ENCODE data around the gene SMG7.

The SMG7 gene

DNA sequence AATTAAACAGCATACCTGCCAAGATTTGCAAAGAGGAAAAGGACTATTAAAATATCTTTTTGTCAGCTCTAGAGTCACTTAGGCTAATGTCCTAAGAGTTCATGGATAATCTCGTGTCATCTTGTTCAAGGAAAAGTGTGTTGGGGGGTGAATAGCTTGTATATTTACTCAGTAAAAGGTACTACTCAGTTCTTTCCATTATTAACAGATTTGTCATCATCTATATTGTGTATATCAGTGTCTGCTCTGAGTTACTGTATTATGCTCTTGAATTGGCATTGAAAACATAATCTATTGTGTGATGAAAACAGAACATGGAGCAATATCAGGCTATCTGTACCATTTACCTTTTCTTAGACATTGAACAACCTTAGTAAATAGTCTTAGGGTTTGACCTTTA is 41.9 kb downstream of the SMG7 start:
- DNase-seq = no peak

DNA sequence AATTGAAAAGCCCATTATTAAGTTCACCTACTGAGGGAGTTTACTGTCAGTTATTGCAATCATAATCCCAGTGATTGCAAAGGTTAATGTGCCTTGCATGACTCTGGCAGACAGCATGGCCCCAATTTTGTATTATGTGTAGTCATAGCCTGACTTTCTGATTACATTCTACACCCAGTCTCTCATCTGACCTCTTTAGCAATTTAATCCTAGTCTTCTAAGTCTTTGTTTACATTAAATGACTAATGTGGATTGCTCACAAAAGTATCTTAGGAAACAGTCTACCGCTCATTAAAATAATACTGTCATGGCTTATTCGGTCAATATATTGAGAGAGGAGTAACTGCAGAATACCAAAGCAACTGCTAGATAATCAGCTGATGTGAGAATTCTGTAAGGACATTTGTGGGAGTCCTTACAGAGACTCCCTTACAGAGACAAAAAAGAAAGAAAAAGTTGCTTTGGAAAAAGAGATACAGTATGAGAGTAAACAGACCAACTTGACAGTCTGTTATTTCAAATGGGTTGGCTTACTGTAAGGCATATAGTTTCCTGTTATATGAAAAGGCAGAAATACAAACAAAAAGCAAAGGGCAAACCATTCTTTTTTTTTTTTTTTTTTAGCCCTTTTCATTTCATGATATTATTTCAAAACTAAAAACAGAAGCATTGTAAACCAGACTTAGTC is 42.8 kb downstream of the SMG7 start:
- no peak for DNase-seq

DNA sequence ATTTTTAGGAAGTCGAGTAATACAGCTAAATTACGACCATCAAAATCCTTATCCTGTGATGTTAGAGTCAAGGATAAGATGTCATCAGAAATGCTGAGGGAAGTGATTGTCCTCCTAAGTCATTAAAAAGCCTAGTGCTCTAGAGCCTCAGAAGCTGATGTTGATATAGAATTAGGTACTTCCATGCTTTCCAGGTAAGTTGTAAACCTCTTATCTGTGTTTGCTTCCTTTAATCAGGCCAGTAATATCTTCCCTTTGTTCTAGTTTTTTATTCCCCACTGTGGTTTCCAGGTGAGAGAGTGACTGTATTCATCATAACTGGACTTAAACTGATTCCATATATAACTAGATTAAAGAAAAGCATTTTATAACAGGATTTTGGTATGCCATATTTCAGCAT is 44.4 kb downstream of the SMG7 start:
- DNase-seq = no peak

DNA sequence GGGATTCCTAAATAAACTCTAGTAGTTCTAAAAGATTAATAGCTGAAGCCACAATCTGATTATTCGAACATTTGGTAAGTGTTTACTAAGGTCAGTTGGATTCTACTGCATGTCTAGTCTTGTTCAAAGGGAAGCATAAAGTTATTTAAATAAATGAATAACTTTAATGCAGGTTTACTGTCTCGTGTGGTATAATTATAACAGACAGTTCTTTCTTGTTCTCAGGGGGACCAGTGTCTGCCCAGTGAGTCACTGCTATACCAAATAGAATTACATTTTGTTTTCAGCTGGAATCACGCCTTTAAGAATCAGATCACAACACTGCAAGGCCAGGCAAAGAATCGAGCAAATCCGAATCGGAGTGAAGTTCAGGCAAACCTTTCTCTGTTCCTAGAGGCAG is 45.1 kb downstream of the SMG7 start:
- DNase-seq = no peak

DNA sequence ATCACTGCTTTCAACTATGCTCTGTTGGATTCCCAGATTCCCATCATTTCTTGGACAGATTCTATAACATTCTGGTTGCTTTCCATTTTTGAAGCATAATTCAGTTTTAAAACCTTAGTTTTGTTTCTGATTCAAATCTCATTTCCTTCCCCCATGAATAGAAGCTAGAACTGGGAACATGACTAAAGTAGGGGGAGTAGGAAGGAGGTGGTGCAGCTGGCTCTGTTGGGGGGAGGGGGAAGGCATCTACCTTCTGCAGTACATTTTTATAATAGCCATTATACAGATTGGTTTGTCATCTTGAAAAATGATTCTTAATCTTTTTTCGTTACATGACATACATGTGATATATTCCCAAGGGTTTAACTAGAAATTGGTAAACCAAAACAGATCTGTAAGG is 48.1 kb downstream of the SMG7 start:
- DNase-seq = no peak

DNA sequence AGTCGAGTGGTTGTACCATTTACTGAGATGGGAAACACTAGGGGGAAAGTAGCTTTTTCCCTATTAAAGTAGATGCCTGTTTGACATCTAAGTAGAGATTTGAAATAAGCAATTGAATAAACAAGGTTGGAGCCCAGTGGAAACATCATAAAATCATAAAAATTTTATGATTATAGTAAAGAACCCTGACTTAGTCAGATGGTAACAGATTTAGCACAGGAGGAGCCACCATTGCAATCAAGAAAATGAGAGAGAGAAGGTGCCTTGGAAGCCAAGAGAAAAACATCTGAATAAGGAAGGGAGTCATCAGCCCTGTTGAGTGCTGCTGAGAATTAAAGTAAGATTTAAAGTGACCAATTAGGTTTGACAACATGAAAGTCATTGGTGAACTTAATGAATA is 49.8 kb downstream of the SMG7 start:
- DNase-seq = no peak

DNA sequence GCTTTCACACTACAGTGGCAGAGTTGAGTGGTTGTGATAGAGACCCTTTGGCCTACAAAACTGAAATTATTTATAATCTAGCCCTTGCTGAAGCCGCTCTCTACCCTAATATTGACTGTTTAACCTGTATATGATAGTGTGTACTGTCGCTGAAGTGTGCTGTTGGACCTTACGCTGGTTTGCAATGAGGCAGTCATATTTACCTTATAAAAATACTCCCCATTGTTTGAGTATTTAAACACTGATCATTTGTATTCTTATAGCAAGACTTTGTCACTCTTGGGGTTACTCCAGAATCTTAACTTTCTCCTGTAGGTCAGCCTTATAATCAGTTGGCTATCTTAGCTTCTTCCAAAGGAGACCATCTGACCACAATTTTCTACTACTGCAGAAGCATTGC is 56.3 kb downstream of the SMG7 start:
- DNase-seq = no peak

DNA sequence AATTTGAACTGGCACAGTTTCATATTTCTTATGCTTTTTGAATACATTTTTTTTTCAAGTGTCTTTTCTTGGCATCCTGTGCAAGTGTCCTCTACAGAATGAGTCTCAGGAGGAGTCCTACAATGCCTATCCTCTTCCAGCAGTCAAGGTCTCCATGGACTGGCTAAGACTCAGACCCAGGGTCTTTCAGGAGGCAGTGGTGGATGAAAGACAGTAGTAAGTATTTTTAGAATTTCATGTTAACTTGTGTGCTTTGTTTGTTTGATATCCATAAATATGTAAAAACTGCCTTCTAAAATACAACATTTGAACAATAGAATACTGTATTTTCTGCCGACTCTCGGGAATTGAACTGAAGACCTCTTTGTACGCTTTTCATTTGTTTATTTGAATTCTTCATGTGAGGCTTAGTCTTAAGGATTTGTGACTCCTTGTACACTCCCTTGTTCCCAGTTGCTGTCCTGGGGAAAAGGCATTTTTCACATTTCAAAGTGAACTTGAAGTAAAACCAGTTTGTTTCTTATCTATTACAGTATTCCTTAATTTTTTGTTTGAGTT is 61.4 kb downstream of the SMG7 start:
- no peak for DNase-seq

DNA sequence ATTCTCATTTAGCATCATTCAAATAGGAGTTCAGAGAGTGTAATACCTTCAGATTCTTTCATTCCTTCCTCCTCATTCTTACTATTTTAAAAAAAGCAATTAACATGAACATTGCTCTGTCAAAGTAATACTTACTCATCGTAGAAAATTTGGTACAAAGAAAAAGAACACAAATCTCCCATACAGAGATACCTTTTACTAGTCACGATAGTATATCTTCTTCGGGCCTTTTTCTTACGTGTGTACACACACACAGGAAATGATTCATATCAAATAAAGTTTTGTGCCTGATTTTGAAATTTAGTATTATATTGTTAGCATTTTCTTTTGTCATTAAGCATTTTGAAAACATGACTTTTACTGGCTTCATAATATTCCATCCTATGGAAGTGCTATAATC is 65.1 kb downstream of the SMG7 start:
- no peak for DNase-seq

DNA sequence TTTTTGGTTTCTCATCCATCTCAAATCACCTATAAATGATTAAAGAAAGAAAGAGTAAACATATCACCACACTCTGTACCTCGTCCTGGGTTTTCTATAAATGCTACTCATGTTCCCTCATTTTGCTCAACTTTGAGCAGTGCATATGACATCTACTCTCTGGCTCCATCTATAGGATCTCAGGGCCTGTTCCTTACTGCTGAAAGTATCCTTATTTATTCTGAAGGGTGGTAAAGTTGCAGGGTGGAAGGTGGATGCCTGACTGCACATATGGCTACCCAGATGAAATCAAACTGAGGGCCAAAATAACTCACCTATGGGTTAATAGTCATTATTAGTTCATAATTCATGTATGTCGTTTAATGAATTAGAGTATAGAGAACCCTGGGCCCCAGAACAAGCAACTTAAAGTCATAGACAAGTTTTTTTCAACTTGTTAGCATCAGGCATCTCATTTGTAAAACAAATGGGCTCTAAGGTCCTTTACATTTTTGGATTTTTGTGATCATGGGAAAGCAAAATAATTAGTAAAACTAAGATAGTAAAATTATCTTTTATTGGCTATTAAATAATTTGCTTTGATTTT is 71.4 kb downstream of the SMG7 start:
- no peak for DNase-seq

DNA sequence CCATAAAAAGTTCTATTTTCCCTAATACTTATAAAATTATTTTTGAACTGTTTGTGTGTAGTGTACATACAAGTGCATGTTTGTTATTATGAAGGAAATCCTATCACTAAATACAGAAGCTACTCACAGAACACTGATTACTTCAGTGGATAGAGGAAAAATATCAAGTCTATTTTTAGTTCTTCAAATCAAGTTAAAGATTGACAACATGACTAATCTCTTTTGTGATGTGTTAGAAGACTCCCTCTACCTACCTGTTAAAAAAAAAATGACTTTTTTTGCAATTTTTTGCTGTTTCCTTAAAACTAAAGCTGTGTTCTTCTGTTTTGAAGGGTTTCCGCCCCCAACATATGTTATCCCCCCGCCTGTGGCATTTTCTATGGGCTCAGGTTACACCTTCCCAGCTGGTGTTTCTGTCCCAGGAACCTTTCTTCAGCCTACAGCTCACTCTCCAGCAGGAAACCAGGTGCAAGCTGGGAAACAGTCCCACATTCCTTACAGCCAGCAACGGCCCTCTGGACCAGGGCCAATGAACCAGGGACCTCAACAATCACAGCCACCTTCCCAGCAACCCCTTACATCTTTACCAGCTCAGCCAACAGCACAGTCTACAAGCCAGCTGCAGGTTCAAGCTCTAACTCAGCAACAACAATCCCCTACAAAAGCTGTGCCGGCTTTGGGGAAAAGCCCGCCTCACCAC is 72.4 kb downstream of the SMG7 start:
- no peak for DNase-seq

DNA sequence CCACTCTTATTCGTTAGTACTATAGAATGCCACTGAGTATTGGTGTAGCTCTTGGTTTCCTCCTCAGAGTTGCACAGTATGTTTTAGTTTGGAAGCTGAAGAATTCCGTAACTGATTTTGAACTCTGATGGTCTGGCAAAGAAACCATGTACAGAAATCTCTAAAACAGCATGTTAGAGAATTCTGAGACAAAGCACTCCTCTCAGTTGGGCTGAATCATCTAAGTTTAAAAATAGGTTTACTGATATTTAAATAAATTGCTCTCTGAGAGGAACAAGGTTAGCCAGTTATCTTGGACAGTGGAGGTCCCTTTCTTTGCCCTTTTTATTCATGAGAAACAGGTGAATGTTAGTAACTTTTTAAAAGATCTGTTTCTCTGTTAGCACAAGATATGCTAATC is 74.1 kb downstream of the SMG7 start:
- no peak for DNase-seq

DNA sequence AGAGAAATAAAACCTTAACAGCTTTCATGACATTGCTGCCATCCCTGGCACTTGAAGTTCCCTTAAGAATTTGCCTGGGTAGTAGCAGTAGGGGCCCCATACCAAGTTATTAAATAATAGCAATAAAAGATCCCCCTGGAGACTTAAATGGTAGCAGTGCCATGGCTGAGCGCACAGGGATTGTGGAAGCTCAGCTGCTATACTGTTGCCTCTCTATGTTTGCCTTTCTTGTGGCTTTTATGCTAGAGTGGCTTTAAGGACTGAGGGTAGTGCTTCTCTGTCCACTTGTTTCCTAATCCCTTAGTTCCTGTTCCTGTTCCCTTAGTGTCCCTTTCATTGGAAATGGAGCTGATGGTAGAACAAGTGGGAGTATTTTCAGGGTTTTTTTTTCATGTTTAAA is 75.8 kb downstream of the SMG7 start:
- DNase-seq = no peak

DNA sequence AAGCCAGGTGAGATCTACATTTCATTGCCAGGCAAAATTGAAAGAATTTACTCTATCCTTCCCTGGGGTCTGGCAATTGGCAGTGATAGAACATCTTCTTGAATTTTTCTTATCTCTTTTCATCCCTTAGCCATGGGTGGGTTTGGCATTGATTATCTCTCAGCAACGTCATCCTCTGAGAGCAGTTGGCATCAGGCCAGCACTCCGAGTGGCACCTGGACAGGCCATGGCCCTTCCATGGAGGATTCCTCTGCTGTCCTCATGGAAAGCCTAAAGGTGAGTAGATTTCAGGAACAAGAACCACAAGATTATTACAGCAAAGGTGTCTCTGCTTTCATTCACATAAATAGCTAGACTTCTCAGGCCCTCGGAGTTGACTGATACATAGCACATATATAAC is 78.6 kb downstream of the SMG7 start:
- DNase-seq = no peak

DNA sequence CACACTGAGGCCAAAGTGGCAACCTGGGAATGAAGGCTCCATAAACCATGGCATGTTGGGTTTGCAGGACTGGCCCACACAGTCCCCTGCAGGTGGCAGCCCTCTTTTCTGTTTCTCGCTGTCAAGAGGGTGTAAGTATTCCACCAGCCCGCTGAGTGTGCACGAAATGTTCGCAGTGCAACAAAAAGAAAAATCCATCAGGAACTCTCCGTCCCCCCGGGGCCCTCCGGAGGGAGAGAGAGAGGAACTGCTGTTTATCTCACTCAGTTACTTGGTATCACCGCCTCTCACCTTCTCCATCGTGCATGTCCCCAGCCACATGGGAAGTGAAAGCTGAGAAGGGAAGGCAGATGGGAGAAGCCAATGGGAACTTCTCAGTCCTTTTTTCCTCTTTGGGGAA is 79.6 kb downstream of the SMG7 start:
- no peak for DNase-seq

DNA sequence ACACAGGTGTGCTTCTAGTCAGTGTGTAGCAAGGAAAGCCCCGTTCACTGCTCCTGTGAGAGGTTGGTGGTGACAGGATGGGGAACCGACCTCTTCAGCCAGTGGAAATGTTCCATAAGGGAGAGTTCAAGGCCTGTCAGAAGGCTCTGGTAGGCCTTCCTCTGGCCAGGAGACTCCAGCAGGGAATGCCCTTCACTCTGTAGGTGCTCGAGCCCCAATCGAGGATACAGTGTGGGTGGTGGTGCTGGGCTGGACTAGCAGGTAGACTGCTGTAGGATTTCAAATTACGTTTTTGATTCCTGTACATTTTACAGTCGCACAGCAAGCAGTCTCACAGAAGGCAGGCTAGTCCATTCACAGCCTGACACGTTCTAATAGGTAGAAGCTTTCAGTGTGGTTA is 80.1 kb downstream of the SMG7 start:
- no peak for DNase-seq

DNA sequence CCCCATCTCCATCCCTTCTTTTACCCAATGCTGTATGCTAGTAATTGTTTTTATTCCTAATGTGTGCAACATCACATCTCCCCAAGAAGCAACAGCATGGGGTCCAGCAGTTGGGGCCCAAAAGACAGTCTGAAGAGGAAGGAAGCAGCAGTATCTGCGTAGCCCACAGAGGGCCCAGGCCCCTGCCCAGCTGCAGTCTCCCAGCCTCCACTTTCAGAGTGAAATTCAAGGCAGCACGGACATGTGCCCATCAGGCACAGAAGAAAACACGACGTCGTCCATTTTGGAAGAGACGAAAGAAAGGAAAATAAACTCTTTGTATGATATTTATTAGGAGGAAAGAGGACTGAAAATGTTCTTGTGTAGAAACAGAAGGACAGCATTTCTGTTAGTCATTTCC is 80.6 kb downstream of the SMG7 start:
- DNase-seq = no peak

DNA sequence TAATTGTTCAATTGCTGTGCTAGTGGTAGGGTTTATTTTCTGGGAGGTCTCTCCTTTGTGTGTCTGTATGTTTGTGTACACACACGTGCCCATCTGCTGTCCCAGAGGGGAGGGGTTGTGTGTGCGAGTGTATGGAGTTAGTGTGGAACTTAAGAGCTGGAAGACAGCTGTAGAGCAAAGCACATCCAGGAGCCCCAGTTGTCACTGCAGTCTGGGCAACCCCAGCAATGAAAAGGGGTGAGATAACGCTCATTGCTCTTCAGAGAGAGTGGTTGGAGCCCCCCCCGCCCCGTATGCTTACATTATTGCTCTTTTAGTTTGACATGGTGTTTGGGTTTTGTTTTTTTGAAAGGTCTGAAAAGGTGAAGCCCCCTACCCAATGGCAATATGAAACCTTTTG is 81.0 kb downstream of the SMG7 start:
- no peak for DNase-seq

DNA sequence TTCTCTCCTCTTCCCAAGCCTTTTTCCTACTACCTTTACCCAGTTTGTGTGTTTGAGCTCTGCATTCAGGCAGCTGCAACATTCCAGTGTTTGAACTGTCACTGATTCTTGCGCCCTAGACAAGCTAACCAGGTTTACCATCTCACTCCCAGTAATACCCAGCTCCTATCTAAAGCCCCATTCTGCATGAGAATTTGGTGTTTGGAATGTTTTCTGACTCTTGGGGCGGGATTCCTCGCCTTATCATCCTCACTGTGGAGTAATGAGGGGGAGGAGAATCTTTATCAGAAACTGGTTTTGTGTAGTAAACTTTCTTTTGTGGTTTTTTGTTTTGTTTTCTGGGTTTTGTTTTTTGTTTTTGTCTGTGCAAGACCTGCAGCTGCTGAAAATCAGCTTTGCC is 81.5 kb downstream of the SMG7 start:
- DNase-seq = no peak

DNA sequence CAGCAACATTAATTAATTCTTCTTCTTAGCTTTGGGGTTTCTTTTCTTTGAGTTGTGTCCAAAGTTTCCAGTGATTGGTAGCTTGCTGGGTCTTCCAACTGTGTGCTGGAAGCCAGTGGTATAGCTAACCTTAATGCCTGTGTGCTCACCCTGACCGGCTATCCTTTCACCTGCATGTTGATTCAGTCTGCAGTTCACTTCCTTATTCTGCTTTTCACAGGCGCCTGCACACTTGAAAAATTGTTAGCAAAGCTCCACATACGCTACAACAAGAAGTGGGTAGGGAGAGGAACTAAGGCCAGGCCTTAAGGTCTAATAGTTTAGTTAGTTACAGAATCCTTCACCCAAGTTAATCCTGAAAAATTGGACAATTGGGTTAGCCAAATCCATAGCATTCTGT is 82.3 kb downstream of the SMG7 start:
- no peak for DNase-seq

DNA sequence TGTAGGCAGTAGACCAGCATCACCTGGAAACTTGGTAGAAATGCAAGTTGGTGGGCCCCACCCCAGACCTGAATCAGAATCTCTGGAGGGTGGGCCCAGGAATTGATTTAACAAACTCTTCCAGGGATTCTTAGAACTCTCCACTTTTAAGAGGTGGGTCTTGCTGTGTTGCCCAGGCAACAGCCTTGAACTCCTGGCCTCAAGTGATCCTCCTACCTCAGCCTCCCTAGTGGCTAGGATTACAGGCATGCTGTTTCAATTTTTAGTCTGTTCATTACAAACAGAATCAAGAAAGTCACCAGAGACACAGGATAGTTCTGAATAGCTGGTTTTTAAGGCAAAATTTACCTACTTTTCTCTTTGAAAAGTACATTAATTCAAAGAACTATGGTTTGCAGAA is 86.8 kb downstream of the SMG7 start:
- no peak for DNase-seq

DNA sequence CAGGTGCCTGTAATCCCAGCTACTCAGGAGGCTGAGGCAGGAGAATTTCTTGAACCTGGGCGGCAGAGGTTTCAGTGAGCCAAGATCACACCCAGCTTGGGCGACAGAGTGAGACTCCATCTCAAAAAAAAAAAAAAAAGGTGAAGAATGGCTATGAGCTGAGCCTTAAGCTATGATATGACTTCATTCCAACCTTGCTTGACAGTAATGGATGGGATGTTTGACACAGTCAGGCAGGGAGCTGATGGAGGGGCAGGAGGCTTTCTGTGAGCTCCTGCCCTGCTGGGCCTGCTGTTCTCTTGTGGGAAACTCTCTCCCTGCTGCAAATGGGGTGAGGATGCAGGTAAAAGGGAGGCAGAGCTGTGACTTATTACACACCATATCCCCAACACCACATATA is 90.4 kb downstream of the SMG7 start:
- DNase-seq = no peak

DNA sequence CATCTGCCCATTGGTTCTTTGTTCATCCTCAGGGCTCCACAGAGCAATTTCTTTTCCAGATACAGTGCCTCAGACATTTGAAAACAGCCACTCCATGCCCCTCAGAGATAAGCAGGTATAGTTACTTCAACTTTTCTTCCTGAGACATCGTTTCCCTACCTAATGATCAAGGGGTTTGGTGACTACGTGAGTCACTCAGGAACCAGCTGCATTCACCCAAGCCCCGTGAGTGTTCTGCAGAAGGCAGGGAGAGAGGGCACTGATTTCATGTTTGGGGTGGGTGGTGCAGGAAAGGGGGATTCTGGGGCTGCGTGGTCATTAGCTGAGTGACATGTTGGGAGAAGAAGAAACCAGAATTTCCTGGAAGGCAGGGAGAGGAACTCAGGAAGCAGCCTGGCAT is 93.0 kb downstream of the SMG7 start:
- DNase-seq = no peak

DNA sequence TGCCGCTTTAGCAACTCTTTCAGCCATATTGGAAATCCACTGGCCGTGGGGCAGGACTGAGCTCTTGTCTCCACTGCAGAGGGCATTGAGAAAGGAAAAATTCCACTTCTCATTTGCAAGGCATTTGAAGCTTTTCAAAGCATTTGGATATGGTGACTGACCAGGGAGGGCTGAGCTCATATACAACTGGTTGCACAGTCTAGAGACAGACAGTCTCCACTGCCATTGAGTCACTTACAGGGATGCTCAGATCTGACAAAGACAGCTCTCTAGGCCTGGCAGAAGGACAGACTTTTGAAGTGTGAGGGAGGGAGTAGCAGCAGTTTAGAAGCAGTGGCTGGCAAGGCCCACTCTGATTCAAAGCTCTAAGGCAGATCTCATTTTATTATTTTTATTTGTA is 93.7 kb downstream of the SMG7 start:
- DNase-seq = no peak

DNA sequence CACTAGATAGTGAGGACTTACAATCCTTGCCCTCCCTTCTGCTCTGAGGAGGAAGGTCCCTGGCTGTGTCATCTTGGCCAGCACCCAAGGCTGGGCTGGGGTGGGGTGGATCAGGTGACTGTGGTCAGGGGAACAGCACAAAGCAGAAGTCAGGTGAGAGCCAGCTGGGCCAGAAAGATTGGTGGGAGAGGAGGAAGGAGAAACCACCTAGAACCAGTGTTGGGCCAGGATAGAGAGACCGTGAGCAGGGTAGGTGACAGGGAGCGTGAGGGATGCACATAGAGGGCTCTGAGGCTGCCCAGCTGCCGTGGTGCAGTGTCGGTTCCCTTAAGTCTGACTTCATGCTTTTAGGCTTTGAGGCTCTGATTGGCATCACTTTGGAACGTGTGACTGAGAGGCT is 95.3 kb downstream of the SMG7 start:
- peak; percentile 23 for DNase-seq
